GM21360 (cell line): Measurements from ENCODE around the gene GNE.

ENCODE experiments used
- ATAC-seq: cut with Tn5 transposase; IDR thresholded peaks from one replicate; pipeline ENCODE4 v1.9.1; 2021; ENCODE audit warnings: mild to moderate bottlenecking, moderate library complexity; ENCODE audit not compliant: unreplicated experiment

The GNE gene

GRCh38 chr9:36173861-36174260 lies 84.4 kb downstream of the GNE start:
- ATAC-seq, result no peak

DNA sequence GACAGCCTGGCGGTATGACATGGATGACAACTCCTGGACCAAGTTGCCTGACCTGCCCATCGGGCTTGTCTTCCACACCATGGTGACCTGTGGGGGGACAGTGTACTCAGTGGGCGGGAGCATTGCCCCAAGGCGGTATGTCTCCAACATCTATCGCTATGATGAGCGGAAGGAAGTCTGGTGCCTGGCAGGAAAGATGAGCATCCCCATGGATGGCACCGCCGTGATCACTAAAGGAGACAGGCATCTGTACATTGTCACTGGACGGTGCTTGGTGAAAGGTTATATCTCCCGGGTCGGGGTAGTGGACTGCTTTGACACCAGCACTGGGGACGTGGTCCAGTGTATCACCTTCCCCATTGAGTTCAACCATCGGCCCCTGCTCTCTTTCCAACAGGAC lies 87.7 kb downstream of the GNE start:
- no peak for ATAC-seq

DNA sequence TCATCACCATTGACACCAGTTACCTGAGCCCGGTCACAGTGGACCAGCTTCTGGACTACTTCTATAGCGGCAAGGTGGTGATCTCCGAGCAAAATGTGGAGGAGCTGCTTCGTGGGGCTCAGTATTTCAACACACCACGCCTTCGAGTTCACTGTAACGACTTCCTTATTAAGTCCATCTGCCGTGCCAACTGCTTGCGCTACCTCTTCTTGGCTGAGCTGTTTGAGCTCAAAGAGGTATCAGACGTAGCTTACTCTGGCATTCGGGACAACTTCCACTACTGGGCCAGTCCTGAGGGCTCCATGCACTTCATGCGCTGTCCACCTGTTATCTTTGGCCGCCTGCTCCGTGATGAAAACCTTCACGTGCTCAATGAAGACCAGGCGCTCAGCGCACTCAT lies 88.5 kb downstream of the GNE start:
- ATAC-seq, result no peak

- ATAC-seq, result no peak
These were observed 89.1 kb downstream of the GNE start, which contains the start of gene CCIN for GRCh38 chr9:36169166-36169565. TSS of gene CCIN (plus strand) at chr9:36169388. CDS start at chr9:36169503, 115 bp downstream.

GRCh38 chr9:36166168-36166927 lies 91.9 kb downstream of the GNE start:
- ATAC-seq, result peak; percentile 90

GRCh38 chr9:36165826-36166167 lies 92.5 kb downstream of the GNE start:
- no peak for ATAC-seq

GRCh38 chr9:36164989-36165388 lies 93.3 kb downstream of the GNE start:
- no peak for ATAC-seq
